HepG2 (cell line): Measurements from ENCODE around the gene SLC25A1. TPM values are rescaled to one million over a fixed set of nuclear protein-coding genes. Genes with fewer than 3 reads are reported as not detected.

Source experiments
- JDP2 ChIP-seq: sonication (generic); formaldehyde crosslinking; IDR thresholded peaks from 2 replicates; pipeline ENCODE4 v1.8.1; 2022; ENCODE audit warnings: missing genetic modification reagents, borderline replicate concordance
- TEAD3 ChIP-seq: optimal IDR thresholded peaks from 2 replicates; pipeline ENCODE3; 2016; ENCODE audit warnings: borderline replicate concordance
- ZNF781 ChIP-seq: sonication (generic); formaldehyde crosslinking; IDR thresholded peaks from 2 replicates; pipeline ENCODE4 v1.5.1; 2020; ENCODE audit warnings: borderline replicate concordance, mild to moderate bottlenecking, missing genetic modification reagents; ENCODE audit errors: not compliant biosample characterization
- ZNF883 ChIP-seq: sonication (generic); formaldehyde crosslinking; IDR thresholded peaks from 2 replicates; pipeline ENCODE4 v1.5.1; 2020; ENCODE audit warnings: mild to moderate bottlenecking, missing genetic modification reagents; ENCODE audit errors: not compliant biosample characterization
- polyA plus RNA-seq, 8 experiments: library from polyadenylated mRNA; depleted of rRNA in 3 of 8; stranded (reverse) in 7 of 8; unstranded in 1 of 8; fragments of >200 nt; fragmentation: Illumina TruSeq in 4 of 8; extraction: Trizol in 4 of 8; gene quantifications; 2 replicates each; pipeline versions ENCODE4 v1.2.1 to v1.2.3, GENCODE V29; 2011 to 2016; ENCODE audit warnings: low read depth in 4 of 8, missing spikeins in 1 of 8, mixed read lengths in 1 of 8; ENCODE audit not compliant: insufficient read depth in 1 of 8
- total RNA-seq, 5 experiments: library from RNA; depleted of rRNA; stranded (reverse); fragments of >200 nt; fragmentation: Illumina TruSeq; extraction: Trizol; gene quantifications; 2 replicates each; pipeline ENCODE4 v1.2.3, GENCODE V29; 2016; ENCODE audit warnings: low read depth in 1 of 5
- TF ChIP-seq, protein P1 (sequence below), 2 experiments: fragments of 450-650 bp in 1 of 2; sonication (generic) in 1 of 2; formaldehyde crosslinking in 1 of 2; IDR thresholded peaks; 2 replicates each; pipeline versions ENCODE4 v1.6.1 to v1.8.0; 2016 to 2022; ENCODE audit warnings: antibody characterized with exemption in 1 of 2, mild to moderate bottlenecking in 1 of 2, missing genetic modification reagents in 1 of 2
- TF ChIP-seq, protein P2 (sequence below): sonication (generic); formaldehyde crosslinking; IDR thresholded peaks from 2 replicates; pipeline ENCODE4 v1.4.0; 2020; ENCODE audit warnings: mild to moderate bottlenecking, missing genetic modification reagents
- TF ChIP-seq, protein P3 (sequence below): sonication (generic); formaldehyde crosslinking; IDR thresholded peaks from 2 replicates; pipeline ENCODE4 v1.8.0; 2022; ENCODE audit warnings: missing genetic modification reagents, mild to moderate bottlenecking, moderate library complexity, borderline replicate concordance

Gene SLC25A1
- total and polyA plus RNA-seq, 2 of the 13 experiments (the other 11 are each of a cell fraction or from before 2014, with no cell fraction given), result 49.4 to 161 TPM

DNA sequence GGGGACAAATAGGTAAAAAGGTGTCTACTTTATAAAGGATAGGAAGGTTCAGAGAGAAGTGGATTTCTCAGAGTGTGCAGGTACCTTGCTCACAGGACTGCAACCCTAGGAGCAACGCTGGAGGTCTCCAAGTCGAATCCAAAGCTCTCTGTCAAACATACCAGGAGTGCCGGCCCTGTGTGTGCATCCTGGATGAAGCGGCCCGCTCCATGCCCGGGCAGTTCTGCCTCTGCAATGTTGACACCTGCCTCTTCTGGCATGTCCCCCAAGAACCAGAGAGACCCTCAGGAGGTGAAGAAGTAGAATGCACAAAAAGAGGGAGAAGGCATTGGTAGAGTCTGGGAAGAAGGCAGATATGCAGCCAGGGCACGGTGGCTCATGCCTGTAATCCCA, 50.5 kb downstream of the SLC25A1 start (continued):
- TF ChIP-seq, protein P1, sequence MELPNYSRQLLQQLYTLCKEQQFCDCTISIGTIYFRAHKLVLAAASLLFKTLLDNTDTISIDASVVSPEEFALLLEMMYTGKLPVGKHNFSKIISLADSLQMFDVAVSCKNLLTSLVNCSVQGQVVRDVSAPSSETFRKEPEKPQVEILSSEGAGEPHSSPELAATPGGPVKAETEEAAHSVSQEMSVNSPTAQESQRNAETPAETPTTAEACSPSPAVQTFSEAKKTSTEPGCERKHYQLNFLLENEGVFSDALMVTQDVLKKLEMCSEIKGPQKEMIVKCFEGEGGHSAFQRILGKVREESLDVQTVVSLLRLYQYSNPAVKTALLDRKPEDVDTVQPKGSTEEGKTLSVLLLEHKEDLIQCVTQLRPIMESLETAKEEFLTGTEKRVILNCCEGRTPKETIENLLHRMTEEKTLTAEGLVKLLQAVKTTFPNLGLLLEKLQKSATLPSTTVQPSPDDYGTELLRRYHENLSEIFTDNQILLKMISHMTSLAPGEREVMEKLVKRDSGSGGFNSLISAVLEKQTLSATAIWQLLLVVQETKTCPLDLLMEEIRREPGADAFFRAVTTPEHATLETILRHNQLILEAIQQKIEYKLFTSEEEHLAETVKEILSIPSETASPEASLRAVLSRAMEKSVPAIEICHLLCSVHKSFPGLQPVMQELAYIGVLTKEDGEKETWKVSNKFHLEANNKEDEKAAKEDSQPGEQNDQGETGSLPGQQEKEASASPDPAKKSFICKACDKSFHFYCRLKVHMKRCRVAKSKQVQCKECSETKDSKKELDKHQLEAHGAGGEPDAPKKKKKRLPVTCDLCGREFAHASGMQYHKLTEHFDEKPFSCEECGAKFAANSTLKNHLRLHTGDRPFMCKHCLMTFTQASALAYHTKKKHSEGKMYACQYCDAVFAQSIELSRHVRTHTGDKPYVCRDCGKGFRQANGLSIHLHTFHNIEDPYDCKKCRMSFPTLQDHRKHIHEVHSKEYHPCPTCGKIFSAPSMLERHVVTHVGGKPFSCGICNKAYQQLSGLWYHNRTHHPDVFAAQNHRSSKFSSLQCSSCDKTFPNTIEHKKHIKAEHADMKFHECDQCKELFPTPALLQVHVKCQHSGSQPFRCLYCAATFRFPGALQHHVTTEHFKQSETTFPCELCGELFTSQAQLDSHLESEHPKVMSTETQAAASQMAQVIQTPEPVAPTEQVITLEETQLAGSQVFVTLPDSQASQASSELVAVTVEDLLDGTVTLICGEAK (IDR thresholded peaks at IDR 0.05), result no peak
- TF ChIP-seq, protein P1 (CRISPR knock-in tag; IDR thresholded peaks at IDR 0.05), result no peak
- TF ChIP-seq TEAD3 (CRISPR knock-in tag), result no peak
- TF ChIP-seq, protein P2, sequence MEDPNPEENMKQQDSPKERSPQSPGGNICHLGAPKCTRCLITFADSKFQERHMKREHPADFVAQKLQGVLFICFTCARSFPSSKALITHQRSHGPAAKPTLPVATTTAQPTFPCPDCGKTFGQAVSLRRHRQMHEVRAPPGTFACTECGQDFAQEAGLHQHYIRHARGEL (CRISPR knock-in tag), result no peak
- TF ChIP-seq, protein P3, sequence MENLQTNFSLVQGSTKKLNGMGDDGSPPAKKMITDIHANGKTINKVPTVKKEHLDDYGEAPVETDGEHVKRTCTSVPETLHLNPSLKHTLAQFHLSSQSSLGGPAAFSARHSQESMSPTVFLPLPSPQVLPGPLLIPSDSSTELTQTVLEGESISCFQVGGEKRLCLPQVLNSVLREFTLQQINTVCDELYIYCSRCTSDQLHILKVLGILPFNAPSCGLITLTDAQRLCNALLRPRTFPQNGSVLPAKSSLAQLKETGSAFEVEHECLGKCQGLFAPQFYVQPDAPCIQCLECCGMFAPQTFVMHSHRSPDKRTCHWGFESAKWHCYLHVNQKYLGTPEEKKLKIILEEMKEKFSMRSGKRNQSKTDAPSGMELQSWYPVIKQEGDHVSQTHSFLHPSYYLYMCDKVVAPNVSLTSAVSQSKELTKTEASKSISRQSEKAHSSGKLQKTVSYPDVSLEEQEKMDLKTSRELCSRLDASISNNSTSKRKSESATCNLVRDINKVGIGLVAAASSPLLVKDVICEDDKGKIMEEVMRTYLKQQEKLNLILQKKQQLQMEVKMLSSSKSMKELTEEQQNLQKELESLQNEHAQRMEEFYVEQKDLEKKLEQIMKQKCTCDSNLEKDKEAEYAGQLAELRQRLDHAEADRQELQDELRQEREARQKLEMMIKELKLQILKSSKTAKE (CRISPR knock-in tag), result no peak
- TF ChIP-seq JDP2 (CRISPR knock-in tag), result no peak
- no peak for TF ChIP-seq ZNF883
- TF ChIP-seq ZNF781 (CRISPR knock-in tag), result no peak
